GM18498 (cell line): Measurements from ENCODE around the gene SLC38A1.
"Not testable (repeated sequence)": the region's sequence is repeated elsewhere in the genome, so short reads cannot be mapped to it uniquely, and the experiment has no call there.

Source experiments
- ATAC-seq: cut with Tn5 transposase; IDR thresholded peaks from one replicate; pipeline ENCODE4 v1.9.1; 2021; ENCODE audit warnings: mild to moderate bottlenecking, moderate library complexity; ENCODE audit not compliant: unreplicated experiment

SLC38A1 gene

GRCh38 chr12:46209914-46210872, 58.6 kb downstream of the SLC38A1 start:
- peak; percentile 67 for ATAC-seq

GRCh38 chr12:46209170-46209569, 59.7 kb downstream of the SLC38A1 start:
- peak; percentile 26 for ATAC-seq

GRCh38 chr12:46208370-46208769, 60.5 kb downstream of the SLC38A1 start:
- ATAC-seq: no peak

GRCh38 chr12:46207644-46208043, 61.2 kb downstream of the SLC38A1 start:
- ATAC-seq: no peak

- no peak for ATAC-seq
These were observed 62.4 kb downstream of the SLC38A1 start for GRCh38 chr12:46206471-46206870.

- no peak for ATAC-seq
These were observed 63.5 kb downstream of the SLC38A1 start for GRCh38 chr12:46205294-46205693.

GRCh38 chr12:46201284-46201789, 67.5 kb downstream of the SLC38A1 start:
- ATAC-seq: no peak

GRCh38 chr12:46200551-46200950, 68.3 kb downstream of the SLC38A1 start:
- no peak for ATAC-seq

- ATAC-seq: no peak
These were observed 69.9 kb downstream of the SLC38A1 start for GRCh38 chr12:46198913-46199312.

- ATAC-seq: no peak
These were observed 71.0 kb downstream of the SLC38A1 start for GRCh38 chr12:46197883-46198282.

- ATAC-seq: not testable (repeated sequence)
These were observed 78.3 kb downstream of the SLC38A1 start for GRCh38 chr12:46190533-46190932.

- ATAC-seq: no peak
These were observed 80.7 kb downstream of the SLC38A1 start for GRCh38 chr12:46188170-46188569.

GRCh38 chr12:46187023-46187422, 81.8 kb downstream of the SLC38A1 start:
- ATAC-seq: no peak

- no peak for ATAC-seq
These were observed 82.8 kb downstream of the SLC38A1 start for GRCh38 chr12:46186088-46186487.

GRCh38 chr12:46185686-46186085, 83.2 kb downstream of the SLC38A1 start:
- no peak for ATAC-seq

- ATAC-seq: no peak
These were observed 83.8 kb downstream of the SLC38A1 start for GRCh38 chr12:46184798-46185595.

GRCh38 chr12:46183112-46183511, 85.7 kb downstream of the SLC38A1 start:
- no peak for ATAC-seq

- no peak for ATAC-seq
These were observed 87.4 kb downstream of the SLC38A1 start for GRCh38 chr12:46181465-46181864.

GRCh38 chr12:46179693-46180452, 89.0 kb downstream of the SLC38A1 start:
- ATAC-seq: peak; percentile 79

- ATAC-seq: no peak
These were observed 90.8 kb downstream of the SLC38A1 start for GRCh38 chr12:46177837-46178608.
